GM23338 (cell line): ENCODE data around the gene NDUFS2. TPM values are rescaled to one million over a fixed set of nuclear protein-coding genes. Genes with fewer than 3 reads are reported as not detected.

ENCODE experiments used
- ATAC-seq: fragments of 200-7000 bp; cut with Tn5 transposase; 3 replicates; pipeline ENCODE4 v1.9.1; 2020
- DNase-seq: peaks from one replicate; pipeline ENCODE4 v3.0.0-alpha.2; 2015; ENCODE audit warnings: low spot score
- H2AFZ ChIP-seq: fragments of 200-600 bp; sonication (generic); 2 replicates; pipeline ENCODE4 v1.8.0; 2016; ENCODE audit warnings: antibody characterized with exemption, mild to moderate bottlenecking, moderate library complexity
- H3F3A ChIP-seq: fragments of 200-600 bp; sonication (generic); replicated peaks from 2 replicates; pipeline ENCODE4 v1.8.0; 2017; ENCODE audit warnings: antibody characterized with exemption, mixed run types, low read depth
- H3K27ac ChIP-seq: fragments of 200-600 bp; sonication (generic); 2 replicates; pipeline ENCODE4 v1.6.1; 2016; ENCODE audit warnings: low read depth
- H3K27me3 ChIP-seq: fragments of 200-600 bp; sonication (generic); 2 replicates; pipeline ENCODE4 v1.8.0; 2016; ENCODE audit warnings: mild to moderate bottlenecking, mixed run types, moderate library complexity; ENCODE audit not compliant: insufficient read depth
- H3K36me3 ChIP-seq: fragments of 200-600 bp; sonication (generic); 2 replicates; pipeline ENCODE4 v1.8.0; 2016; ENCODE audit warnings: mild to moderate bottlenecking; ENCODE audit not compliant: insufficient read depth
- H3K4me1 ChIP-seq: fragments of 200-600 bp; sonication (generic); 2 replicates; pipeline ENCODE4 v1.8.0; 2016; ENCODE audit warnings: mild to moderate bottlenecking, moderate library complexity; ENCODE audit not compliant: insufficient read depth
- H3K4me2 ChIP-seq: fragments of 200-600 bp; sonication (generic); 2 replicates; pipeline ENCODE4 v1.7.1; 2017; ENCODE audit warnings: mixed run types
- H3K4me3 ChIP-seq: fragments of 200-600 bp; sonication (generic); 2 replicates; pipeline ENCODE4 v1.6.1; 2016; ENCODE audit warnings: mixed run types
- H3K79me2 ChIP-seq: fragments of 200-600 bp; sonication (generic); replicated peaks from 2 replicates; pipeline ENCODE4 v1.8.0; 2017; ENCODE audit warnings: mild to moderate bottlenecking; ENCODE audit not compliant: insufficient read depth
- H3K9me2 ChIP-seq: fragments of 200-600 bp; sonication (generic); 2 replicates; pipeline ENCODE4 v1.8.0; 2017; ENCODE audit not compliant: insufficient read depth
- H4K20me1 ChIP-seq: fragments of 200-600 bp; sonication (generic); replicated peaks from 2 replicates; pipeline ENCODE4 v1.8.0; 2017; ENCODE audit warnings: mild to moderate bottlenecking; ENCODE audit not compliant: insufficient read depth
- H3K27ac Mint-ChIP-seq: 2 replicates; pipeline ENCODE4 v1.8.0; 2020; ENCODE audit warnings: inconsistent platforms, mild to moderate bottlenecking, moderate library complexity, mixed read lengths
- H3K27me3 Mint-ChIP-seq: 3 replicates; pipeline ENCODE4 v1.8.0; 2022; ENCODE audit warnings: low read depth, mild to moderate bottlenecking, moderate library complexity, mixed read lengths, inconsistent platforms; ENCODE audit not compliant: insufficient read depth, poor library complexity
- H3K36me3 Mint-ChIP-seq: 3 replicates; pipeline ENCODE4 v1.8.0; 2021; ENCODE audit warnings: low read depth, mild to moderate bottlenecking, inconsistent platforms, moderate library complexity, mixed read lengths
- H3K4me1 Mint-ChIP-seq: 3 replicates; pipeline ENCODE4 v1.8.0; 2020; ENCODE audit warnings: mild to moderate bottlenecking, inconsistent platforms, mixed read lengths
- H3K4me3 Mint-ChIP-seq: 3 replicates; pipeline ENCODE4 v1.8.0; 2021; ENCODE audit warnings: moderate library complexity, mild to moderate bottlenecking, inconsistent platforms, mixed read lengths
- H3K9me3 Mint-ChIP-seq: 3 replicates; pipeline ENCODE4 v1.8.0; 2020; ENCODE audit warnings: moderate library complexity, mild to moderate bottlenecking, inconsistent platforms, mixed read lengths
- CREB1 ChIP-seq: fragments of 250-450 bp; sonication (Bioruptor Pico); IDR thresholded peaks from 2 replicates; pipeline ENCODE4 v1.5.0; 2020; ENCODE audit warnings: low read depth, mild to moderate bottlenecking, moderate library complexity
- EZH2 ChIP-seq: fragments of 200-600 bp; sonication (generic); IDR thresholded peaks from one replicate; pipeline ENCODE4 v1.8.0; 2017; ENCODE audit warnings: antibody characterized with exemption, mild to moderate bottlenecking, low read depth; ENCODE audit not compliant: unreplicated experiment
- JUNB ChIP-seq: IDR thresholded peaks from one replicate; pipeline ENCODE4 v1.6.1; 2016; ENCODE audit warnings: antibody characterized with exemption; ENCODE audit not compliant: unreplicated experiment
- POLR2AphosphoS5 ChIP-seq: IDR thresholded peaks from 2 replicates; pipeline ENCODE4 v1.6.1; 2016; ENCODE audit warnings: antibody characterized with exemption, low read depth
- ZNF331 ChIP-seq: fragments of 250-450 bp; sonication (Bioruptor Pico); IDR thresholded peaks from 2 replicates; pipeline ENCODE4 v1.5.0; 2020; ENCODE audit warnings: low read depth, mild to moderate bottlenecking, moderate library complexity
- polyA plus RNA-seq: library from polyadenylated mRNA; unstranded; fragments of >200 nt; fragmentation: Nextera tagmentation; extraction: Ambion mirVana; gene quantifications from 2 replicates; pipeline ENCODE4 v1.2.1, GENCODE V29; 2016
- total RNA-seq: library from RNA; depleted of rRNA; stranded (reverse); fragments of >200 nt; shearing (Covaris generic); gene quantifications from 2 replicates; pipeline ENCODE4 v1.2.3, GENCODE V29; 2014
- TF ChIP-seq, protein P1 (sequence below): fragments of 250-450 bp; sonication (Bioruptor Pico); IDR thresholded peaks from 2 replicates; pipeline ENCODE4 v1.5.0; 2020; ENCODE audit warnings: mild to moderate bottlenecking, moderate library complexity
- TF ChIP-seq, protein P2 (sequence below): IDR thresholded peaks from 2 replicates; pipeline ENCODE4 v1.6.1; 2016; ENCODE audit warnings: antibody characterized with exemption
- TF ChIP-seq, protein P3 (sequence below), 2 experiments: fragments of 200-600 bp in 1 of 2; sonication (generic) in 1 of 2; conservative IDR thresholded peaks; 2 replicates each; pipeline versions ENCODE4 v1.5.1 to v1.6.1; 2016 to 2017; ENCODE audit warnings: antibody characterized with exemption in 2 of 2, low read depth in 2 of 2, mild to moderate bottlenecking in 2 of 2, moderate library complexity in 1 of 2

NDUFS2 gene
- total and polyA plus RNA-seq, 2 experiments from 2014 or later: 56.7 to 131 TPM

DNA sequence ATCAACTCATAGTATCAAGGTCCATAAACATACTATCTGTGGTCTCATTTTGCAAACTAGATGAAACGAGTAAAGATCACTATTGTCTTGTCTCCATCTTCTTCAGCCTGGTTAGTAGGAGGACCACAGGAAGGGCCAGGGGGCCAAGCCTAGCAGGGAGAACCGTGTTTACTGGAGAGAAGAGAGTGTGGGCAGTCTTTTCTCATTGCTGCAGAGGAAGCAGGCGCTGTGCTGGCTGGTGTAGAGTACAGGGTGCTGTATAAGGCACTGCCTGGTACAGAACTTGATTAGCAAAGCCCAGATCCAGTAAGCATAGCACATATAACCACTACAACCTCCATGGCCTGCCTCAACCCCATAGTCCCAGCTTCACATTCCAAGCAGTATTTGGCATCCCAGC, 14.9 kb upstream of the NDUFS2 start (continued):
- TF ChIP-seq, protein P1, sequence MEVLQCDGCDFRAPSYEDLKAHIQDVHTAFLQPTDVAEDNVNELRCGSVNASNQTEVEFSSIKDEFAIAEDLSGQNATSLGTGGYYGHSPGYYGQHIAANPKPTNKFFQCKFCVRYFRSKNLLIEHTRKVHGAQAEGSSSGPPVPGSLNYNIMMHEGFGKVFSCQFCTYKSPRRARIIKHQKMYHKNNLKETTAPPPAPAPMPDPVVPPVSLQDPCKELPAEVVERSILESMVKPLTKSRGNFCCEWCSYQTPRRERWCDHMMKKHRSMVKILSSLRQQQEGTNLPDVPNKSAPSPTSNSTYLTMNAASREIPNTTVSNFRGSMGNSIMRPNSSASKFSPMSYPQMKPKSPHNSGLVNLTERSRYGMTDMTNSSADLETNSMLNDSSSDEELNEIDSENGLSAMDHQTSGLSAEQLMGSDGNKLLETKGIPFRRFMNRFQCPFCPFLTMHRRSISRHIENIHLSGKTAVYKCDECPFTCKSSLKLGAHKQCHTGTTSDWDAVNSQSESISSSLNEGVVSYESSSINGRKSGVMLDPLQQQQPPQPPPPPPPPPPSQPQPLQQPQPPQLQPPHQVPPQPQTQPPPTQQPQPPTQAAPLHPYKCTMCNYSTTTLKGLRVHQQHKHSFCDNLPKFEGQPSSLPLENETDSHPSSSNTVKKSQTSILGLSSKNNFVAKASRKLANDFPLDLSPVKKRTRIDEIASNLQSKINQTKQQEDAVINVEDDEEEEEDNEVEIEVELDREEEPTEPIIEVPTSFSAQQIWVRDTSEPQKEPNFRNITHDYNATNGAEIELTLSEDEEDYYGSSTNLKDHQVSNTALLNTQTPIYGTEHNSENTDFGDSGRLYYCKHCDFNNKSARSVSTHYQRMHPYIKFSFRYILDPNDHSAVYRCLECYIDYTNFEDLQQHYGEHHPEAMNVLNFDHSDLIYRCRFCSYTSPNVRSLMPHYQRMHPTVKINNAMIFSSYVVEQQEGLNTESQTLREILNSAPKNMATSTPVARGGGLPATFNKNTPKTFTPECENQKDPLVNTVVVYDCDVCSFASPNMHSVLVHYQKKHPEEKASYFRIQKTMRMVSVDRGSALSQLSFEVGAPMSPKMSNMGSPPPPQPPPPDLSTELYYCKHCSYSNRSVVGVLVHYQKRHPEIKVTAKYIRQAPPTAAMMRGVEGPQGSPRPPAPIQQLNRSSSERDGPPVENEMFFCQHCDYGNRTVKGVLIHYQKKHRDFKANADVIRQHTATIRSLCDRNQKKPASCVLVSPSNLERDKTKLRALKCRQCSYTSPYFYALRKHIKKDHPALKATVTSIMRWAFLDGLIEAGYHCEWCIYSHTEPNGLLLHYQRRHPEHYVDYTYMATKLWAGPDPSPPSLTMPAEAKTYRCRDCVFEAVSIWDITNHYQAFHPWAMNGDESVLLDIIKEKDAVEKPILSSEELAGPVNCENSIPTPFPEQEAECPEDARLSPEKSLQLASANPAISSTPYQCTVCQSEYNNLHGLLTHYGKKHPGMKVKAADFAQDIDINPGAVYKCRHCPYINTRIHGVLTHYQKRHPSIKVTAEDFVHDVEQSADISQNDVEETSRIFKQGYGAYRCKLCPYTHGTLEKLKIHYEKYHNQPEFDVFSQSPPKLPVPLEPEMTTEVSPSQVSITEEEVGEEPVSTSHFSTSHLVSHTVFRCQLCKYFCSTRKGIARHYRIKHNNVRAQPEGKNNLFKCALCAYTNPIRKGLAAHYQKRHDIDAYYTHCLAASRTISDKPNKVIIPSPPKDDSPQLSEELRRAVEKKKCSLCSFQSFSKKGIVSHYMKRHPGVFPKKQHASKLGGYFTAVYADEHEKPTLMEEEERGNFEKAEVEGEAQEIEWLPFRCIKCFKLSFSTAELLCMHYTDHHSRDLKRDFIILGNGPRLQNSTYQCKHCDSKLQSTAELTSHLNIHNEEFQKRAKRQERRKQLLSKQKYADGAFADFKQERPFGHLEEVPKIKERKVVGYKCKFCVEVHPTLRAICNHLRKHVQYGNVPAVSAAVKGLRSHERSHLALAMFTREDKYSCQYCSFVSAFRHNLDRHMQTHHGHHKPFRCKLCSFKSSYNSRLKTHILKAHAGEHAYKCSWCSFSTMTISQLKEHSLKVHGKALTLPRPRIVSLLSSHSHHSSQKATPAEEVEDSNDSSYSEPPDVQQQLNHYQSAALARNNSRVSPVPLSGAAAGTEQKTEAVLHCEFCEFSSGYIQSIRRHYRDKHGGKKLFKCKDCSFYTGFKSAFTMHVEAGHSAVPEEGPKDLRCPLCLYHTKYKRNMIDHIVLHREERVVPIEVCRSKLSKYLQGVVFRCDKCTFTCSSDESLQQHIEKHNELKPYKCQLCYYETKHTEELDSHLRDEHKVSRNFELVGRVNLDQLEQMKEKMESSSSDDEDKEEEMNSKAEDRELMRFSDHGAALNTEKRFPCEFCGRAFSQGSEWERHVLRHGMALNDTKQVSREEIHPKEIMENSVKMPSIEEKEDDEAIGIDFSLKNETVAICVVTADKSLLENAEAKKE: no peak
- TF ChIP-seq CREB1 (CRISPR knock-in tag) (no peak), EZH2 (no peak), ZNF331 (CRISPR knock-in tag) (no peak)
- TF ChIP-seq, protein P2, sequence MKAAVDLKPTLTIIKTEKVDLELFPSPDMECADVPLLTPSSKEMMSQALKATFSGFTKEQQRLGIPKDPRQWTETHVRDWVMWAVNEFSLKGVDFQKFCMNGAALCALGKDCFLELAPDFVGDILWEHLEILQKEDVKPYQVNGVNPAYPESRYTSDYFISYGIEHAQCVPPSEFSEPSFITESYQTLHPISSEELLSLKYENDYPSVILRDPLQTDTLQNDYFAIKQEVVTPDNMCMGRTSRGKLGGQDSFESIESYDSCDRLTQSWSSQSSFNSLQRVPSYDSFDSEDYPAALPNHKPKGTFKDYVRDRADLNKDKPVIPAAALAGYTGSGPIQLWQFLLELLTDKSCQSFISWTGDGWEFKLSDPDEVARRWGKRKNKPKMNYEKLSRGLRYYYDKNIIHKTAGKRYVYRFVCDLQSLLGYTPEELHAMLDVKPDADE: no peak
- TF ChIP-seq, protein P3, sequence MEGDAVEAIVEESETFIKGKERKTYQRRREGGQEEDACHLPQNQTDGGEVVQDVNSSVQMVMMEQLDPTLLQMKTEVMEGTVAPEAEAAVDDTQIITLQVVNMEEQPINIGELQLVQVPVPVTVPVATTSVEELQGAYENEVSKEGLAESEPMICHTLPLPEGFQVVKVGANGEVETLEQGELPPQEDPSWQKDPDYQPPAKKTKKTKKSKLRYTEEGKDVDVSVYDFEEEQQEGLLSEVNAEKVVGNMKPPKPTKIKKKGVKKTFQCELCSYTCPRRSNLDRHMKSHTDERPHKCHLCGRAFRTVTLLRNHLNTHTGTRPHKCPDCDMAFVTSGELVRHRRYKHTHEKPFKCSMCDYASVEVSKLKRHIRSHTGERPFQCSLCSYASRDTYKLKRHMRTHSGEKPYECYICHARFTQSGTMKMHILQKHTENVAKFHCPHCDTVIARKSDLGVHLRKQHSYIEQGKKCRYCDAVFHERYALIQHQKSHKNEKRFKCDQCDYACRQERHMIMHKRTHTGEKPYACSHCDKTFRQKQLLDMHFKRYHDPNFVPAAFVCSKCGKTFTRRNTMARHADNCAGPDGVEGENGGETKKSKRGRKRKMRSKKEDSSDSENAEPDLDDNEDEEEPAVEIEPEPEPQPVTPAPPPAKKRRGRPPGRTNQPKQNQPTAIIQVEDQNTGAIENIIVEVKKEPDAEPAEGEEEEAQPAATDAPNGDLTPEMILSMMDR (conservative IDR thresholded peaks at IDR 0.05; ENCODE audit: low read depth in 2 of 2): no peak

DNA sequence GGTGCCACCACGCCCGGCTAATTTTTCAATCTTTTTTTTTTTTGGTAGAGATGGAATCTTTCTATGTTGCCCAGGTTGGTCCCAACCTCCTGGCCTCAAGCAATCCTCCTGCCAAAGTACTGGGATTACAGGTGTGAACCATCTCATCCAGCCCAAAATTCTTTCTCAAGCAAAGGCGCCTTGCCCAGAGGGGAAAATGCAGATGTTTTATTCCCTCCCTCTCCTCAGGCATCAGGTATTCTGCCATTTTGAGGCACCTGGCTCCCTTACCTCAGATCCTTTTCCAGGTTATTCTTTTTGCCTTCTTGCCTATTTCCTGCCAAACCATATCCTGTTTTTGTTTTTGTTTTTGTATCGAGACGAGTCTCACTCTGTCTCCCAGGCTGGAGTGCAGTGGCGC, 13.8 kb upstream of the NDUFS2 start:
- no peaks in the 10 kb centered on the region for H3K9me2 ChIP-seq

More for the DNA sequence above, 13.8 kb upstream of the NDUFS2 start:
- Histone ChIP-seq H3K4me3 (no peak overlapping the region), H3K79me2 (no peaks in the 10 kb centered on the region), H3K4me1 (peaks cover 2% of the 10 kb centered on the region; the same call in 1 of the 2 replicates), H3K4me2 (no peak overlapping the region), H3K36me3 (no peaks in the 10 kb centered on the region), H4K20me1 (no peaks in the 10 kb centered on the region), H3K27ac (no peak overlapping the region), H3F3A (0 out of 2 replicates have a peak, but pooled peaks cover 3% of the 10 kb centered on the region), H3K27me3 (no peaks in the 10 kb centered on the region), H2AFZ (no peak overlapping the region)
- ATAC-seq: no peak
- Mint-ChIP-seq H3K9me3 (no peaks in the 10 kb centered on the region), H3K36me3 (peaks cover 8% of the 10 kb centered on the region; the same call in 2 of the 3 replicates), H3K4me3 (no peak overlapping the region), H3K4me1 (peaks cover 14% of the 10 kb centered on the region), H3K27me3 (peaks cover 8% of the 10 kb centered on the region), H3K27ac (no peak overlapping the region)
- DNase-seq: no peak
- TF ChIP-seq POLR2AphosphoS5 (no peak), ZNF331 (CRISPR knock-in tag) (no peak), EZH2 (no peak), JUNB (no peak)
- TF ChIP-seq, protein P2: no peak
- TF ChIP-seq, protein P3 (conservative IDR thresholded peaks at IDR 0.05; ENCODE audit: low read depth in 2 of 2): no peak
